Stimulated activated CD4-positive, alpha-beta T cell treated with anti-CD3 and anti-CD28 coated beads, Interleukin-2, amount 100 ng/mL, for 24 hours (primary cell): ENCODE measurements around the gene PEMT.

Source experiments
- DNase-seq, 2 donors: peaks; one replicate each; pipeline ENCODE4 v3.0.0-alpha.2; 2020

The PEMT gene

DNA sequence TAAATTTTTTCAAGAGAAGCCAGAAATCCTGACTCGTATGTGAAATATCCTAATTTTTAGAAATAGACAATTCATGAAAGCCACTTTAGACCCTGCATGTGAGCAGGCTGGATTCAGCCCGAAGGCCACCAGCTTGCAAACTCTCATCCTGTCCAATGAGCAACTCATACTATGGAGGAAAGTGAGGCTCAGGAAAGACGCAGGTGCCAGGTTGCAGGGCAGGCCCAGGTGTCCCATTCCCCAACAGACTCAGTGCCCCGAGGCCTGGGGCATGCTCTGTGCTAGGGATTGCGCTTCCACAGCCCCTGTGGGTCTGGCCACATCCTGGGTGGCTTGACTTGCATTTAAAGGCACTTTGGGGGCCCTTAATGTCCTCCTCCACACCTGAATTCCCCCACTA is 78.6 kb downstream of the PEMT start:
- no peak for DNase-seq

DNA sequence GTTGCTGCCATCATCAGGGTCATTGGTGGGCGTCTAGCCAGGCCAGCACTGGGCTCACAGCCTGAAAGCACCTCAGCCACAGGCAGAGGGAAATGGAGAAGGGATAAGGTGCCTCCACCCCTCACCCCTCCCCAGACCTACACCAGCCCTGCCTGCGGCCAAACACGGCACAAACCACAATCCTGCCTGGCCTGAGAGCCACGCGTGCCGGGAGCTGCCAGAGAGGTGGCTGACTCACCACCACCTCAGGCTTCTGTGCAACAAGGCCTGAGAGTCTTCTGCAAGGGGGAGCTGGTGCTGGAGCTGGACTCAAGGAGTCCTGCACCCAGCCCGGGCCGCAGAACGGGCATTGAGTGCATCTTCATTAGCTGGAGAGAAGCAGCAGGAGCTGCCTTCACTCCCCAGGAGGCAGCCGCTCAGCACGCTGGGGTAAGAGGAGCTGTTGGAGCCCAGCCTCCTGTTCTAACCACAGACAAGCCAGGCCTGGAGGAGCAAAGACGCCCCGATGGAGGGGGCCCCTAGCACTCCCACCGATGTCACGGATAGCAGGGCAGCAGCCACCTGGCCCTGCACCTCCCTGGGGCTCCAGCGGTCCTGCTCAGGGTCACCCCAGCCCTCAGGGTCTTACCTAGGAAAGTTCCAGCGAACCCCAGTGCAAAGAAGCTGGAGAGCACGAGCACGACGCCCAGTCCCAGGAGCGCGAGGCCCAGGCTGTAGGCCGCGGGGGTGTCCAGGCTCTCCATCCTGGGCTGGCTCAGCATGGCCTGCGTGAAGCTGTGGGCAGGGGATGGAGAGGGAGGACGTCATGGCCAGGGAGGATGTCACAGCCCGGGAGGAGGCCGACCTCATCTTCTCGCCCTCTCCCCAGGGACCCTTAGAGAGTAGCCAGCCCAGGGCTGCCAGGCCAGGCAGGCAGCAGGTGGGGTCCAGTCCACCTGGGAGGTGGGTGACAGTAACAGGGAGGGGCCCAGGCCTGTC is 79.3 kb downstream of the PEMT start:
- DNase-seq, result no peak

DNA sequence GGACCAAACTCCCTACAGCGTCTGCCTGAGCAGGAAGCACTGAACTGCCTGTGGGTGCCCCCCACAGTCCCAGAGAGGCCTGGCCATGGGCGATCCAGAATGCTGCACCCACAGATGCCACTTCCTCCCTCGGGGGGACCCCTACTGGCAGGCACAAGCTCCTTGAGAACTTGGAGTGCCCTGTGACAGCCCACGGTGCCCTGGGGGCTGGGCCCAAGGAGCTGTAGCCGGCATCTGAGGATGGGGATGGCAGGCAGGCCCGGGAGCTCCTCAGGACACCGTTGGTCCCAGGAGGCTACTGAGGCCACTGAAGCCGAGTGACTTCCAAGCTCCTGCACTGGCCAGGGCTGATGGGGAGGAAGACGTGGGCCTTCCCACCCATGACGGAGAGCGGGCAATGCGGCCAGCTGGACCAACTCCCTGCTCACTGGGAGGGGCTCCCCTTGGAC is 80.2 kb downstream of the PEMT start:
- no peak for DNase-seq

DNA sequence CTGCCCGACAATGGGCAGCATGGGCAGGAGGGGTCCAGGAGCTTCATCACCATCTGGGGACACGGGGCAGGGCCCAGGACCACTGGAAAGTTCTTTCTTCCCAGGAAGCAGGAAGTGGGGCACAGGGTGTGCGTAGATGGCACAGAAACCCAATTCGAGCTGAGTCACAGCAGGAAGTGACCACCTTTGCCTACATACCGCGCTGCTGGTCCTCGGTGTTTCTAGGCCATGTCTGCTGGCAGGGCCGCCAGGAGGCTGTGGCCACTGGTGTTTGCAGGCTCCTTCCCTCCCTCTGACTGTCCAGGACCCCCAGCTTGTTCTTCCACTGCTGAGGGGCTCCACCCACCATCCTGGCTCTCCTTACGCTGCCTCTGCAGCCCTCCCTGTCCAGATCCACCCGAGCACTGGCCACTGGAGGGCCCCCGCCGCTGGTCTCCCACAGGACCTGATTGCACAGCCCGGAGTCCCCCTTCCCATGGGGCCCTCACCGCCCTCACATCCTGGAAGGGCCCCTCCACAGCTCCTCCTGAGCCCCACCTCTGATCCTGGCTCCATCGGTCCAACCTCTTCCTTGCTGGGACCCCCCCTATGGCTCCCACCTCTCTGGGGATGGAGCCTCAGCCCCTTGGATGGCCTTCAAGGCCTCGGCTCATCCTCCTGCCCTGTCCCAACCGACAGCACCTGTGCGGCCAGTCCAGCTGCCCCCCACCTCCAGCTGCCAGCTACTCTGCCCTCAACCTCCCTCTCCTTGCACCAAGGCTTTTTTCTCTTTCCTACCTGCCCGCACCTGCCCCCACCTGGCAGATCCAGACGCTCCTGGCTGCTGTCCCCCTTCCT is 80.8 kb downstream of the PEMT start:
- no peak for DNase-seq

DNA sequence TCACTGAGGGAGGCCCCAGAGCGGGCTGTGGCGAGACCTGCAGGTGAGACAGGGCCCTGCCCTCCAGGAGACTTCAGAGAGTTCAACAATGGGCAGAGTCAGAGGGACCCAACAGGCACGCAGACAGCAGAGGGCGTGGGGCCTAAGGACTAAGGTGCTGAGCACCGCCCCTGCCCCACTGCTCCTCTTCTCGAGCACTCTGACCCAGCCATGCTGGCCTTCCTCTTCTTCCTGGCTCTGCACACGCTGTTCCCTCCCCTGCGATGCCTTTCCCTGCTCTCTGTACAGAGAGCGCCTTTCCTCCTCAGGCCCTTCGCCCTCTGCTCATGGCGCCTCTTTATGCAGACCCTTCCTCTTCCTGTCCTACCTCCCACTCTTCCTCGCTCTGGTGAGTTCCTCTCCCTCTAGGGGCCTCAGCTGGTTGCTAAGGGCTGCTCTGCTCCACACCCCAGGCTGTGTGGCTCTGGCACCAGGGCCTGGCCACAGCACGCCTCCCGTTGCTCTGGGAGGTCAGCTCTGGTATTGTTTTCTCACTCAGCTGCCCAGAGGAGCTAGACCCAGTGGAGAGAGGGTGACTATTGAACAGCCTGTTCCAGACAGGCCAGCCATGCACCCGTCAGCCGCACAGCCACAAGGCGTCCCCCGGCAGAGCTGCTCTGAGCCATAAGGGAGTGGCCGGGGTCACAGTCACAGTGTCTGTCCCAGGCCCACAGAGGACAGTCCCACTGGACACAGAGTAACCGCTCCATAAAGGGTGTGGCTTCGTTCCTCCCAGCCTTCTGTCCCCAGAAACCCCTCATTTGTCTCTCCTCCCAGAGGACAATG is 81.7 kb downstream of the PEMT start:
- DNase-seq, result no peak

DNA sequence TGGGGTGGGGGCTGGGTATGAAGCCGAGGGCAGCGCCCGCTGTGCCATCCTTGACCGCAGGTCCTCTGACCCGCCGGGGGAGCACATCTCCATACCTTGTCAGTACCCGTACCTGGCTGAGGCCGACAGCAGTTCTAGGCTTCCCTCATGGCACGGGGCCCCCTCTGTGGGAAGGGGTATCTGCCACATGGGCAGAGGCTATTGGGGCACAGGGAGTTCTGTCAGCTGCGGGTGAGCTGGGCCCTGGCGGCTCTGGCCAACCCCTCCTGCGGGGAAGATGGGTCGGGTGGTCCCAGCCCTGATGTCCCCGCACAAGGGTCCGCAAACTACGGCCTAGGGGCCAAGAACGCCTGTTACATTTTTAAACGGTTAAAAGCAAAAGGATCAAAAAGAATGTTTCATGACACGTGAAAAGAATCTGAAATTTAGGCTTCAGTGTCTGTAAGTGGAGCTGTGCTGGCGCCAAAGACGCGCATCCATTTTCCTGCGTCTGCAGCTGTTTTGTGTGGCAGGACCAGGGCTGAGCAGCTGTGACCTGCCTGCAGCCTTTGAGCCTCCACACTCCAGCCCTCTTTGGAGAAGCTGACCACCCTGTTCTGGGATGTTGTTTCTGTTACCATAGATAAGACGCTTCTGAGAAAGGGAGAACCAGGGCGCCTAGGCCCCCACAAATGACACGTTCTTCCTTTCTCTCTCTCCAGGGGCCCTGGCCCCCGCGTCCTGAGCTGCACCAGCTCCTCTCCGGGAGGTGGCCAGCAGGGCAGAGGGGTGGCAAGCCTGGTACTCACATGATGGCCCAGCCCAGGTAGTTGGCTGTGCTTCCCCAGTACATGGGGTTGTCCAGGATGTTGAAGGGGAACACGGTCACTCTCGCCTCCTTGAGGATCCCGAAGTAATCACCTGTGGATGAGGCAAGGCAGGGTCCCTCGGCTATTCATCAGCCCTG is 82.6 kb downstream of the PEMT start:
- DNase-seq, result no peak

DNA sequence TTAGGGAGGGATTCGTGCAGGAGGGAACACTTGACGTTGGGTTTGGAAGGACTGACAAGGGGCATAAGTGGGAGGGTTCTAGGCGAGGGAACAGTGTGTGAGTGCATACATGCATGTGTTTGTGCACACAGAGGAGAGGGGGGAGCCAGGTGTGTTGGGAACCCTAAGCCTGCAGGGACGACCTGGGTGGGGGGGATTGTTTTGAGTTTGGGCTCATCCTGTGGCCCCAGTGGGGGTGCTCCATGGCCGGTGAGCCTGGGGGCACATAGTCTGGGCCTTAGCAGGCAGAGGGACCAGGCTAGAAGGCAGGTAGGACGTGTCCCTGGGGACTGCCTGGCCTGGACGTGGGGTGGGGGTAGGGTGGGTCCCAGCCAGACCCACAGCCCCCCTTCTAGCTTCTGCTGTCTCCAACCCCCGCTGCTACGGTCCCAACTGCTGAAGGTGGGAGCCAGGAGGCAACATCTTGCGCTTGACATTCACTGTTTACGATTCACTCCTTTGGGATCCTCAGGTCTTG is 83.4 kb downstream of the PEMT start:
- DNase-seq, result no peak

DNA sequence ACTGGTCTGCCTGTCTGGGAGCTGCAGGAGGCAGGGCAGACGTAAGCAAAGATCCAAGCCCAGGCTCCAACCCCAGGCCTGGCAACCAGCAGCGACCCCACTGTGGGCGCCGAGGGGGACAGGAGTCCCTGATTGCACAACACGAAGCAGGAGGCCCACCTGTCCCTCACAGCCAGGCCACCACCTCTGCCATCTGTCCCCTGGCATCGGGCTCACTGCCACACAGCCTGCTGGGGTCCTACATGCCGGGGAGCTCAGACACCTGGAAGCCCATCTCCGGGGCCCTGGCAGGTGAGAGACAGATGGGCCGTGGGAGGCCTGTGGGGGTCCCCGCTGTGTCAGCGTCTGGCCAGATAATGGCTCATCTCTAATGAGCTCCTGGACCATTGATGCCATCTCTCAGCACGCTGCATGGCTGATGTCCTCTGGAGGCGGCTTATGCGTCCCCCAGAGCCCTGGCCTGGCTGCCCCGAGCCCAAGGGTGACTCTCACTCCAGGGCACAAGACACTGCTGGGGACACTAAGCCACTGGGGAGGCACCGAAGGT is 84.0 kb downstream of the PEMT start:
- DNase-seq, result no peak

DNA sequence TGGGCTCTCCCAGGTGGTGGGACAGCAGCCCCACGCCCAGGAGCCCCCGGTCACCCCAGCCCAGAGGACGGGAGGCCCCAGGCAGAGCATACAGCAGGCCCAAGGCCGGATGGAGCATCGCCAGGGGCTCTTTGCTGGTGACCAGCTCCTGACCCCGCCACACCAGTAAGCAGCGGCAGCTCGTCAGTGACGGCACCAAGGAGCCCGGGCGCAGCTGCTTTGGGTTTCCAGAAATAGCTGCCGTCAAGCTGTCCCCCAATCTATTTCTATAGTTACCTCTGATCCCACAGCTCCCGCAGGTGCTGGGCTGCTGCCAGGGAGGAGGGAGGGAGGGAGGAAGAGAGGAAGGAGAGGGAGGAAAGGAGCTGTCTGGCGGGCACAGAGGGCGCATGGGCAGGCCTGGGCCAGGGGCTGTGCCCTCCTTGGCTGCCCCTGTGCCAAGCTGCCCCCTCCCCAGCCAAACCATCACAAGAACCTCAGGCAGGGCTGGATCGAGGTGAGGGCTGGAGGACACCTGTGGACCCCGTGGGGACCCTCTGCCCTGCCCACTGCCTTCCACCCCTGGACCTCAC is 84.5 kb downstream of the PEMT start:
- no peak for DNase-seq

DNA sequence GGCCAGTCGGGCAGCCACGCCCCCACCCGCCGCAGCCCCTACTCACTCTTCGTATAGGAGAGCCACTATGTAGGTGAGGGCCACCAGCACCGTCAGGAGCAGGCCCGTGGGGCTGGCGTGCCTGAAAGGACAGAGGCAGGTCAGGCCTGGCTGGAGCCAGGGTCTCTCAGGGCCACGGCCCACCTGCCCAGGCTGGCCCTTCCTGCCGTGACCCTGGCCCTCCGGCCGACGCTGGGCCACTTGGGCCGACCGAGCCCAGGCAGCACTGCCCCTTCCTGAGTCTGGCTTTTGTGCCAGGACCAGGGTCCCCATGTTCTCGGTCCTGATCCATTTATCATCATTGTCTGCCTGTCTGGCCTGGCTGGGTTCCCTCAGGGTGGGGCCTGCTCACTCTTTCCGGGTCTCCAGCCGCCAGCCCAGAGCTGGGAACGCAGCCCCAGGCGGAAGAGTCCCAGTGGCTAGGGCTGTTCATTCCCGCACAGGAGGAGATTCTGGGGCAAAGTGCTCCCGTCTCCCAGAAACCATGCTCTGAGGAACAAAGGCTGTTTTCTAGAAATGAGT is 85.2 kb downstream of the PEMT start:
- no peak for DNase-seq

DNA sequence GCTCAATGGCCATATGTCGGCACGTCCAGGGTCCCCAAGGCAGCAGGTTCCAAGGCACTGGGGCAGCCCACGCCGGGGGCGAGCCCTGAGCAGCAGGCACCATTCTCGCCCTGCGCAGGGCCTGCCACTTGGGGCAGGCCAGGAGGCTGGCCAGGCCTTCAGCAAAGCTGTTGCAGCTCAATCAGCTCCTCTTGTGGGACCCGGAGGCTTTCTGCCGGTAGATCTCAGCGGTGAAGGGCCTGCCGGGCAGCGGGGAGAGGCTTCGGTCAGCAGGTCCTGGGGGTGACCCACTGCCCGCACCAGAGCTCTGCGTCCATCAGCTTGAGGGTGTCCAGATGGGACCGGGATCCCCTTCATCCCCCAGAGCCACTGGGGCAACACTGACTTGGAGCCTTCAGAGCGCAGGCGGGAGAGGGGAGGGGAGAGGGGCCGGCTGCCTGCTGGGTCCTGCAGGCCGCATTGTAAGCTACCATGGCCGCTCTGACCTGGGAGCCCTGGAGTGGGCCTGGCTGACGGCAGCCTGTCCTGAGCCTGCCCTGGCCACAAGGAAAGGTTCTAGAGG is 85.8 kb downstream of the PEMT start:
- no peak for DNase-seq

DNA sequence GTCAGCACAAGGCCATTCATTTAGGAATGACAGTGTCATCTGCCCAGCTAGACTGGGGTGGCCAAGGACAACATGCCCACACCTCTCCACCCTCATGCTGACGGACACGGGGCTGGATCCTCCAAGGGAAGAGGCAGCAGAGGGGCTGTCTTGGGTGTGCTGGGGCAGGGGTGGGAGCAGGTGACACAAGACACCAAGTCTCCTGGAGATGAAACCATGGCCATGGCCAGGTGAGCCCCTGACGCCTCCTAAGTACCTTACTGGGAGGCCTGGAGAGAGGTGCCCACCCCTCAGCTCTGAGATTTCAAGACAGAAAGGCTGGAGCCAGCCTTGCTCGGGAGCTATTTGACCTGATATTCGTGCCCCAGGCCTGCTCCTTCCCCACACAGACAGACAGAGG is 86.4 kb downstream of the PEMT start:
- no peak for DNase-seq

DNA sequence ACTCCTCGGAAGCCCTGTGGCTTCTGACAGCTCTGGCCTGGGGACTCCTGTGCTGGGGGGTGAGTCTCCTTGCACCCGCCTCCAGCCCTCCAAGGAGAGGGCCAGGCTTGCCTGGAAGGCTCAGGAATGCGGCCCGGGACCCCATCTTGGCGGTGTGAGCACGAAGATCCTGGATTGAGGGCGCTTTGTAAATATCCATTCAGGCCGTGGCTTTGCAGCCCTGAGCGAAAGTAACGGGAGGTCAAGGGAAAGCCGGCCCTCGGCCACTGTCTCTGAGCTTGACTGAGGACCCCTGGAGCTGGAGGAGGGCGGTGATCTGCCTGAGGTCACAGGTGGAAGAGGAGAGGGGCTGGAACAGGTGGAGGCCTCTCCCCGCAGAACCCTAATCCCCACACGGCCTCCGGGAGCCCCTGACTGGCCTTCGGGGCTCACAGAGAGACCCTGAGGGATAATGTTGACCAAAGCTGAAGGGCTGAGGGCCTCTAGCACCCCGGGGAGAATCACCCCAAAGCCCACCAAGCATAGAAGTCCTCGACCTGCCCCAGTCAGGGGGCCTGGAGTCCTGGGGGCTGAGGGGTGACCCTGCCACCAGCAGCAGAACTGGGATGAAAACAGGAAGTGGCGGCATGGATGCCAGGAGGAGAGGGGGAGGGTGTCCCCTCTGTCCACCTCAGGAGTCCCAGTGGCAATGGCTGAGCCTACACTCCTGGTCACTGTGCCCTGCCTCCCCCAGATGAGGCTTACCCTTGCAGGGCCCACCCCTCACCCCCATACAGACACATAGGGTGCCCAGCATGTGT is 87.0 kb downstream of the PEMT start:
- no peak for DNase-seq

DNA sequence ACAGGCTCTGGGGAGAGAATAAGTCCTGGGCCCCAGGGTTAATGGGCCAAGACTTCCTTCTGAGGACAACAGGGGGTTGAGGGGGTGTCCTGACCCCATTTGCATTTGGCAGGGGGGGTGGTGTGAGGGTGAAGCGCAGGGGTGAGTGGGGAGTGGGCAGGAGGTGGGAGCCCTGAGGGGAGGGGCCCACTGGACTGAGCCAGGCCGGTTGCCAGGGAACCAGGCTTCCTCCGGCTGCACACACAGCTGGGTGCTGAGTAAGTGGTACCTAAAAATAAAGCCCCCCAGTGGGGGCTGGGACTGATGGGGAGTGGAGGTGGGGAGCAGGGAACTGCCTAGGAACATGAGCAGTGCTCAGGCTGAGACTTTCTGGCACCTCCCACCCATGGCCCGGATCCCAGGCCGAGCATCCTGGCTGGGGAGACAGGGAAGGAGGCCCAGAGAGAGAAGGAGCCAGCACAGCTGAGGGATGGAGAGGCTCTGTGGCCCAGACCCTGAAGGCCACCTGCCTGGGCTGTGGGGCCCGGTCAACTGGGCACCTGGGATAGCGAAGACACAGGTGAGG is 87.9 kb downstream of the PEMT start:
- DNase-seq, result no peak

DNA sequence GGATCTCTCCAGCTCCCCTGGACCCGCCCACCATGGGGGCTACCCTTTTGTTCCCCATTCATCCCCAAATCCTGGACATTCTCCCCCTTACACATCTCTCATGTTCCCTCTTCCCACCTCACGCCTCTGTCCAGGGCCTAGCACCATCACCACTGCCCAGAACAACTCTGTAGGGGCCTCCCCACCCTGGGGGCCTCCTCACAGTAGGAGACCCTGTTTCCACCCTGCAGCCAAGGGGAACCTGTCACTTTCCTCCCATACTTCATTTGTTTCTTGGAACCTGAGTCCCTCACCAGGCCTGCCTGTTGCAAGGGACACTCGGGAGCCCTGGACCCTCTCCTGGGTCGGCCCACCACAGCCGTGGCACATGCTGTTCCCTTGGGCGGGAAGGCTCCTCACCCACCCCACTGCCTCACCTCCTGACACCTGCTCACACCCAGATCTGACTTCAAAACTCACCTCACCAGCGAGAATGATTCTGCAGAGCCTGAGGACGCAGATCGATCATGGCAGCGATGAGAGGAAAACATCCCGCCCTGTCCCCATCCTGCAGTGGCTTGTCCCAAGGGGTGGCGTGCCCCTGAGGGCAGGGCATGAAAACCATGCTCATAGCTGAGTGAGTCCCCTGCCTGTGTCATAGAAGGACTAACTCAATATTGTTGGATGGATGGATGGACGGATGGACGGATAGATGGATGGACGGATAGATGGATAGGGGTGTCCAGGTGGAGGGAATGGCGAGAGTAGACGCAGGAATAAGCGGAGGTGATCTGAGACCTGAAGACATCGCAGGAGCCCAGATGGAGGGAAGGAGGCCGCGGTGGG is 88.6 kb downstream of the PEMT start:
- no peak for DNase-seq

DNA sequence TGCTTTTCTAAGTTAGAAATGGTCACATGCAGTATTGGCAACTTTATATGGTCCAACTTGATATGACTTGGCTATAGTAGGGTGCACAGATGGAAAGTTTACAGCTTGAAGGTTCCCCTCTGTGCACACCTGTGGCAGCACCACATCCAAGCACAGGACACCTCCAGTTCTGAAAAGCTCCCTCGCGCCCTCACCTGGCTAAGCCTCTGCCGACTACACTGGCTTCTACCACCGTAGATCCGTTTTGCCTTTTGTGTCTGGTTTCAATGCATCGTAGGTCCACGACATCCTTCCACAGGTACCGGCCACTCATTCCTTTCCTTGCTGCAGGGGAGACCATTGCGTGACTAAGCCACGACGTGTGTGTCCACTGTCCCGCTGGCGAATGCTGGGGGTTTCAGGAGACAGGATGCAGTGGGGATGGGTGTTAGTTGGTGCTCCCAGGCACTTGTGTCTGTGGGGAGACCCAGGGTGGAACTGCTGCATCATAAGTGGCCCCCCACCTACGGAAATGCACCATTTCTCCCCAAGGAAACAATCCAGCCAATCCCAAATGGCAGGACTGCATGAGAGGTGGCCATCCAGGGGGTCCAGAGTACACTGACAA is 90.4 kb downstream of the PEMT start:
- no peak for DNase-seq

DNA sequence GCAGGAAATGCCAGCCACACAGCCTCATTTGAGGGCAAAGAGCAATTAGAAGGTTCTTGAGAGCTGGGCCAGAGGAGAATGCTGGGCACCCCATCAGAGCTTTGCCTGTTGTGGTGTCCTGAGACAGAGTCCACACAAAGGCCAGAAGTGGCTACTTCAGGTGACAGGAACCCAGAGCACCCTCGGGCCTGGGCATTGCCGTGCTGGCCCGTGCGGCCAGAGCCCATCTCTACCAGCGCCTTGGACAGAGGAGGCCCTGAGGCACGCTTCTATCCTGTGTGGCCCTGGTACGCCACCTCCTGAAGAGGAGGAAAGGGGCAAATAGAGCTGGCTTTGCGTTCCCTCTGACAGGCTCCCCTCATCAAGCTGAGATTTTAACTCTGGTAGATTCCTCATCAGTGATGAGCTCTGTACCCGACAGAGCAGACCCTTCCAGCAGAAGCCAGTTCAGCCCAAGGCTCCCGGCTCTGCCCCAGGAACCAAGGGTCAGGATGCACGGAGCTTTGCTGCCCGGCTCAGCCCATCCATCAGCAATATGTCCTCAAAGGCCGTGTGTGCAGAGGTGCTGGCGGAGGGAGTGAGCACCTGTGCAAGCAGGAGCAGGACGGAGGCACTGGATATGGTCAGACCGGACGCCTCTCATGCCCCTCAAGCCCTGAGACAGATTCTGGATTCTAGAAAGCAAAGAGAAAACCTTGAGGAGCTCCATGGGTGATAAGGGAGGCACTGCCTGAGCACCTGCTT is 91.9 kb downstream of the PEMT start:
- no peak for DNase-seq
